ENCODE measurements around the gene L3MBTL2.

The L3MBTL2 gene

GRCh38 chr22:41243361-41243760 lies 38.2 kb downstream of the L3MBTL2 start:
- no peak overlapping the region for H3K27ac ChIP-seq (ENCODE audit: extremely low read depth, low read depth, low read length)
- no peaks in the 10 kb centered on the region for H3K4me1 ChIP-seq (ENCODE audit: control insufficient read depth, insufficient read depth, low read length)
- no peak overlapping the region for H3K4me3 ChIP-seq (ENCODE audit: low read depth, low read length)
- ChIA-PET CTCF (interaction anchor here (0.8 to 3.6 kb wide), 3 partner anchors 10 to 321 kb away, joined by 3 to 14 read pairs (median 3); no protein-coding TSS in a partner anchor), POLR2A (interaction anchor here (0.5 to 1.8 kb wide), 2 partner anchors 16 to 860 kb away, joined by 3 to 6 read pairs; no protein-coding TSS in a partner anchor)
- H3K36me3 ChIP-seq (ENCODE audit: control insufficient read depth in 2 of 2, insufficient read depth in 1 of 2, low read length in 2 of 2): peaks cover 7 to 33% of the 10 kb centered on the region in 2 experiments; a peak in 2 of 3 replicates
- TF ChIP-seq ZNF626 (tag by site-specific recombination; IDR thresholded peaks at IDR 0.05): no peak
- no peak for TF ChIP-seq ZNF169 (tag by site-specific recombination; IDR thresholded peaks at IDR 0.05)
- no peak for TF ChIP-seq ZNF350 (tag by site-specific recombination; IDR thresholded peaks at IDR 0.05)
- TF ChIP-seq KLF10 (tag by site-specific recombination; IDR thresholded peaks at IDR 0.05): no peak
- TF ChIP-seq ZNF704 (tag by site-specific recombination; IDR thresholded peaks at IDR 0.05): no peak
- no peak for TF ChIP-seq ZNF571 (tag by site-specific recombination; IDR thresholded peaks at IDR 0.05)
- TF ChIP-seq INSM2 (tag by site-specific recombination; IDR thresholded peaks at IDR 0.05): no peak
- no peak for TF ChIP-seq ZNF292 (tag by site-specific recombination; IDR thresholded peaks at IDR 0.05; ENCODE audit: borderline replicate concordance, low read depth)
- no peak for TF ChIP-seq ZNF248 (tag by site-specific recombination; IDR thresholded peaks at IDR 0.05)
- TF ChIP-seq KLF16 (tag by site-specific recombination; IDR thresholded peaks at IDR 0.05): no peak
- no peaks in the 10 kb centered on the region for H3K9me3 ChIP-seq (ENCODE audit: control insufficient read depth, insufficient read depth, low read depth, low read length)

DNA sequence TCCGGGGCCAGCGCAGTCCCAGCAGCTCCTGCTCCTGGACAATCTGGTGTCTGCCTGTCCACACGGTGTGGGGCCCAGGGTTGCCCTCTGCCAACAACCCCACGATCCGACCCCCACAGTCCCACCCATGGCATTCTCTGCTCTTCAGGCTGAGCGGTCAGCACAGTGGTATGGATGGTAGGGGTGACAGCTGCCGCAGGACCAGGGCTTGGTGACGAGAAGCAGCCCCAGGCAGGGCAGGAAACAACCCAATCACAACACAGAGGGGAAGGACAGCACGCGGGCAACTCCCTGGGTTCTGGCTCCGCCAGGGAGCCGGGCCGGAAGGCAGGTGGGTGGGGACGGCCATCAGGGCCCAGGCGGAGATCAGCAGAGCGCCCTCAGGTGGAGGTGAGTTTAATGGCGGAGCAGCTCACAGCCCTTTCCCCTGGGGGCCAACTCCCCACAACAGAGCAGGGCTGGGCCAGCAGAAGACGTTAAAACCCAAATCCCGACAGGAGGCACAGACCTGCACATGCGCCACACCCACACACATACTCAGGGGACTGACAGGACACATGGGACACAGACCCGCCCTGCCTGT lies 40.9 kb downstream of the L3MBTL2 start:
- H3K4me3 ChIP-seq (ENCODE audit: low read depth, low read length): no peak overlapping the region
- no peak overlapping the region for H3K27ac ChIP-seq (ENCODE audit: extremely low read depth, low read depth, low read length)
- H3K9me3 ChIP-seq (ENCODE audit: control insufficient read depth, insufficient read depth, low read depth, low read length): no peaks in the 10 kb centered on the region
- no peaks in the 10 kb centered on the region for H3K4me1 ChIP-seq (ENCODE audit: control insufficient read depth, insufficient read depth, low read length)
- POLR2A ChIA-PET: interaction anchor here (1.2 kb wide), 1 partner anchor 11 kb away, joined by 5 read pairs; no protein-coding TSS in a partner anchor
- H3K36me3 ChIP-seq (ENCODE audit: control insufficient read depth in 2 of 2, insufficient read depth in 1 of 2, low read length in 2 of 2): peaks cover 20 to 59% of the 10 kb centered on the region in 2 experiments; a peak in 2 of 3 replicates
- CTCF ChIA-PET: interaction anchor here (0.7 to 3.6 kb wide), 6 partner anchors 8 to 323 kb away, joined by 3 to 14 read pairs (median 4); no protein-coding TSS in a partner anchor
- TF ChIP-seq KLF8 (tag by site-specific recombination; IDR thresholded peaks at IDR 0.05): 0 out of 2 replicates have a peak, but pooled peaks have one; percentile 29
- TF ChIP-seq PRDM10 (tag by site-specific recombination; IDR thresholded peaks at IDR 0.05): 0 out of 2 replicates have a peak, but pooled peaks have one; percentile 21
- no peak for TF ChIP-seq ZBTB17 (tag by site-specific recombination; IDR thresholded peaks at IDR 0.05)
- TF ChIP-seq PRDM4 (tag by site-specific recombination; IDR thresholded peaks at IDR 0.05): no peak
- TF ChIP-seq REPIN1 (tag by site-specific recombination; IDR thresholded peaks at IDR 0.05; ENCODE audit: low read depth): no peak
- TF ChIP-seq KLF9 (tag by site-specific recombination; IDR thresholded peaks at IDR 0.05; ENCODE audit: low read depth): peak; percentile 61
- peak; percentile 56 for TF ChIP-seq PATZ1 (tag by site-specific recombination; IDR thresholded peaks at IDR 0.05)
- TF ChIP-seq ZNF600 (tag by site-specific recombination; IDR thresholded peaks at IDR 0.05): peak; percentile 61; the same call in 1 of the 2 replicates
- TF ChIP-seq, protein P1, sequence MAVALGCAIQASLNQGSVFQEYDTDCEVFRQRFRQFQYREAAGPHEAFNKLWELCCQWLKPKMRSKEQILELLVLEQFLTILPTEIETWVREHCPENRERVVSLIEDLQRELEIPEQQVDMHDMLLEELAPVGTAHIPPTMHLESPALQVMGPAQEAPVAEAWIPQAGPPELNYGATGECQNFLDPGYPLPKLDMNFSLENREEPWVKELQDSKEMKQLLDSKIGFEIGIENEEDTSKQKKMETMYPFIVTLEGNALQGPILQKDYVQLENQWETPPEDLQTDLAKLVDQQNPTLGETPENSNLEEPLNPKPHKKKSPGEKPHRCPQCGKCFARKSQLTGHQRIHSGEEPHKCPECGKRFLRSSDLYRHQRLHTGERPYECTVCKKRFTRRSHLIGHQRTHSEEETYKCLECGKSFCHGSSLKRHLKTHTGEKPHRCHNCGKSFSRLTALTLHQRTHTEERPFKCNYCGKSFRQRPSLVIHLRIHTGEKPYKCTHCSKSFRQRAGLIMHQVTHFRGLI (tag by site-specific recombination; IDR thresholded peaks at IDR 0.05): no peak
- TF ChIP-seq EGR2 (tag by site-specific recombination; IDR thresholded peaks at IDR 0.05; ENCODE audit: low read depth): peak; percentile 31; the same call in 1 of the 2 replicates
